ENCODE measurements around the gene SUPV3L1.
"Not testable (repeated sequence)": the region's sequence is repeated elsewhere in the genome, so short reads cannot be mapped to it uniquely, and the experiment has no call there.

The SUPV3L1 gene

GRCh38 chr10:69179743-69180524 lies at the start of gene SUPV3L1:
SUPV3L1 (plus strand) TSS chr10:69180234; CDS start chr10:69180292, 58 bp downstream.
- DNase-seq: peak; percentile 93

GRCh38 chr10:69130251-69130650 lies 49.8 kb upstream of the SUPV3L1 start:
- no peak for DNase-seq

GRCh38 chr10:69139961-69140360 lies 40.1 kb upstream of the SUPV3L1 start:
- no peak for DNase-seq

GRCh38 chr10:69141304-69141703 lies 38.7 kb upstream of the SUPV3L1 start:
- DNase-seq: no peak

GRCh38 chr10:69142074-69142473 lies 38.0 kb upstream of the SUPV3L1 start:
- DNase-seq: not testable (repeated sequence)

GRCh38 chr10:69142983-69143382 lies 37.1 kb upstream of the SUPV3L1 start:
- DNase-seq: no peak

GRCh38 chr10:69145329-69145728 lies 34.7 kb upstream of the SUPV3L1 start:
- DNase-seq: no peak

- no peak for DNase-seq
These were observed 34.2 kb upstream of the SUPV3L1 start for GRCh38 chr10:69145864-69146263.

GRCh38 chr10:69146759-69147158 lies 33.3 kb upstream of the SUPV3L1 start:
- DNase-seq: no peak

- no peak for DNase-seq
These were observed 28.1 kb upstream of the SUPV3L1 start for GRCh38 chr10:69151984-69152383.

- no peak for DNase-seq
These were observed 26.8 kb upstream of the SUPV3L1 start for GRCh38 chr10:69153227-69153626.

- DNase-seq: no peak
These were observed 19.2 kb upstream of the SUPV3L1 start for GRCh38 chr10:69160809-69161241.

- DNase-seq: no peak
These were observed 11.5 kb upstream of the SUPV3L1 start for GRCh38 chr10:69168493-69168892.

- no peak for DNase-seq
These were observed 7.6 kb upstream of the SUPV3L1 start for GRCh38 chr10:69172241-69172982.

GRCh38 chr10:69175326-69175725 lies 4.7 kb upstream of the SUPV3L1 start:
- not testable (repeated sequence) for DNase-seq

- no peak for DNase-seq
These were observed 3.2 kb upstream of the SUPV3L1 start for GRCh38 chr10:69176823-69177222.

GRCh38 chr10:69179089-69179742 lies 818 bp upstream of the SUPV3L1 start:
- peak; percentile 47 for DNase-seq

GRCh38 chr10:69180525-69181204 lies 631 bp downstream of the SUPV3L1 start:
- DNase-seq: no peak

- DNase-seq: no peak
These were observed 1.4 kb downstream of the SUPV3L1 start for GRCh38 chr10:69181433-69181832.

GRCh38 chr10:69182005-69182404 lies 2.0 kb downstream of the SUPV3L1 start:
- DNase-seq: no peak

GRCh38 chr10:69186524-69186923 lies 6.5 kb downstream of the SUPV3L1 start:
- no peak for DNase-seq

GRCh38 chr10:69201045-69201444 lies 21.0 kb downstream of the SUPV3L1 start:
- DNase-seq: no peak

- DNase-seq: no peak
These were observed 22.3 kb downstream of the SUPV3L1 start for GRCh38 chr10:69202332-69202731.

All from CD4-positive, alpha-beta T cell treated with Interleukin-15 for 1 hour (primary cell).